Esophagus squamous epithelium (tissue), 5 donors: ENCODE measurements around the gene JUNB. TPM values are rescaled to one million over a fixed set of nuclear protein-coding genes. Genes with fewer than 3 reads are reported as not detected.
A peak's percentile ranks its signal among the peaks of the same experiment; 100 is the strongest.

Experiments used
- DNase-seq: peaks from one replicate; lab custom pipeline; 2025; lab: John Stamatoyannopoulos, UW
- H3K27ac ChIP-seq, 4 donors: fragments of 200-600 bp; sonication (generic); one replicate each; pipeline ENCODE4 v1.5.1; 2016 to 2019; ENCODE audit warnings: mild to moderate bottlenecking in 1 of 4
- H3K27me3 ChIP-seq, 4 donors: fragments of 200-600 bp; sonication (generic); 1 replicate in 3 of 4; 2 replicates in 1 of 4; pipeline versions ENCODE4 v1.5.1 to v1.6.0; 2017 to 2021; ENCODE audit warnings: antibody characterized with exemption in 1 of 4
- H3K36me3 ChIP-seq, 3 donors: fragments of 200-600 bp; sonication (generic); one replicate each; pipeline ENCODE4 v1.5.1; 2016 to 2019
- H3K4me1 ChIP-seq, 3 donors: fragments of 200-600 bp; sonication (generic); one replicate each; pipeline ENCODE4 v1.5.1; 2017 to 2019
- H3K4me3 ChIP-seq, 4 donors: fragments of 200-600 bp; sonication (generic); 1 replicate in 3 of 4; 2 replicates in 1 of 4; pipeline ENCODE4 v1.5.1; 2016 to 2019; ENCODE audit warnings: mild to moderate bottlenecking in 2 of 4, moderate library complexity in 1 of 4
- H3K9me3 ChIP-seq, 3 donors: fragments of 200-600 bp; sonication (generic); one replicate each; pipeline ENCODE4 v1.5.1; 2016 to 2019
- CTCF ChIP-seq, 6 experiments: fragments of 450-650 bp in 4 of 6; fragments of 200-600 bp in 2 of 6; sonication (generic) in 2 of 6; IDR thresholded peaks; one replicate each; pipeline ENCODE4 v1.5.1; 2016 to 2019; ENCODE audit warnings: antibody characterized with exemption in 6 of 6, mild to moderate bottlenecking in 4 of 6, moderate library complexity in 4 of 6
- POLR2A ChIP-seq, 4 donors: fragments of 450-650 bp; IDR thresholded peaks; one replicate each; pipeline ENCODE4 v1.6.1; 2017; ENCODE audit warnings: antibody characterized with exemption in 4 of 4, mild to moderate bottlenecking in 4 of 4, moderate library complexity in 3 of 4
- WGBS, 2 donors: methylation state at CpG; one replicate each; pipeline ENCODE4 v1.1.5; 2018; 5-methylcytosine and 5-hydroxymethylcytosine counted together
- intact Hi-C: fragments of 100-400 bp; cut with DNase I; formaldehyde crosslinking; loops from one replicate; pipeline ENCODE4 v1.15.0; 2022
- total RNA-seq, 4 donors: library from RNA; depleted of rRNA; stranded (reverse); fragments of >200 nt; gene quantifications; one replicate each; pipeline ENCODE4 v1.1.0, GENCODE V29; 2016
- donor health status: DM: yes; HTN: yes; CAD: no.

The JUNB gene
- total RNA-seq, 4 donors from 2014 or later: 260 to 945 (median 388) TPM

- H3K36me3 ChIP-seq: peaks cover 0 to 11% (median 0%) of the 10 kb centered on the region in 3 donors
- H3K27me3 ChIP-seq: no peaks in the 10 kb centered on the region
- no peaks in the 10 kb centered on the region for H3K9me3 ChIP-seq
- H3K4me1 ChIP-seq: peaks cover 50 to 77% (median 62%) of the 10 kb centered on the region in 3 donors
- H3K27ac ChIP-seq: peak overlapping the region; percentile 99
- TF ChIP-seq CTCF (IDR thresholded peaks at IDR 0.05) (no peak), POLR2A (IDR thresholded peaks at IDR 0.05) (no peak)
- intact Hi-C loops: no loop called here
- H3K4me3 ChIP-seq: peak overlapping the region; percentile 79 to 89 (median 88)
- DNase-seq: no peak
- WGBS, 2 donors: 1% methylated on average over 15 to 16 of the region's 22 CpGs
Observed at GRCh38 chr19:12790628-12791344, 500 bp upstream of the JUNB start.

GRCh38 chr19:12792051-12792852, 966 bp downstream of the JUNB start:
- Histone ChIP-seq H3K27ac (peak overlapping the region; percentile 99), H3K4me1 (peaks cover 41 to 74% (median 57%) of the 10 kb centered on the region in 3 donors), H3K9me3 (no peaks in the 10 kb centered on the region), H3K4me3 (peak overlapping the region; percentile 79 to 89 (median 88)), H3K27me3 (no peaks in the 10 kb centered on the region), H3K36me3 (peaks cover 0 to 11% (median 7%) of the 10 kb centered on the region in 3 donors)
- WGBS, 2 donors: 0% methylated on average over 8 to 9 of the region's 84 CpGs
- no peak for DNase-seq
- TF ChIP-seq CTCF (IDR thresholded peaks at IDR 0.05): no peak
- TF ChIP-seq POLR2A (IDR thresholded peaks at IDR 0.05): peak in 2 of 4 donors; percentile 21 to 74
- intact Hi-C loops: no loop called here

- no peak for DNase-seq
- peak in 1 of 6 experiments; percentile 1 for TF ChIP-seq CTCF (IDR thresholded peaks at IDR 0.05)
- TF ChIP-seq POLR2A (IDR thresholded peaks at IDR 0.05): peak in 2 of 4 donors; percentile 5 to 42
- Histone ChIP-seq H3K4me3 (peak overlapping the region; percentile 79 to 89 (median 88)), H3K27me3 (no peaks in the 10 kb centered on the region), H3K36me3 (peaks cover 0 to 13% (median 11%) of the 10 kb centered on the region in 3 donors), H3K4me1 (peaks cover 35 to 68% (median 51%) of the 10 kb centered on the region in 3 donors), H3K27ac (peak overlapping the region; percentile 99), H3K9me3 (no peaks in the 10 kb centered on the region)
- intact Hi-C loops: no loop called here
- WGBS, 2 donors: 0% methylated on average over 15 to 18 of the region's 22 CpGs
Observed at GRCh38 chr19:12792853-12793289, 1.6 kb downstream of the JUNB start.

GRCh38 chr19:12793290-12794195, 2.3 kb downstream of the JUNB start:
- peak in 3 of 6 experiments; percentile 14 to 17 (median 15) for TF ChIP-seq CTCF (IDR thresholded peaks at IDR 0.05)
- TF ChIP-seq POLR2A (IDR thresholded peaks at IDR 0.05): peak in 3 of 4 donors; percentile 50 to 93 (median 77)
- Histone ChIP-seq H3K27ac (peak overlapping the region; percentile 99), H3K36me3 (peaks cover 0 to 20% (median 11%) of the 10 kb centered on the region in 3 donors), H3K27me3 (no peaks in the 10 kb centered on the region), H3K4me1 (peaks cover 28 to 61% (median 44%) of the 10 kb centered on the region in 3 donors), H3K9me3 (no peaks in the 10 kb centered on the region), H3K4me3 (peak overlapping the region; percentile 79 to 89 (median 88))
- 0% methylated on average over 1 to 9 of the region's 81 CpGs for WGBS, 2 donors
- DNase-seq: peak; percentile 66
- intact Hi-C loops: no loop called here
